ENCODE measurements around the gene CMC4.

GRCh38 chrX:155035688-155036087 lies 35.2 kb downstream of the CMC4 start:
- TF ChIP-seq CTCF (conservative IDR thresholded peaks at IDR 0.05; ENCODE audit: low read length) (no peak), EZH2phosphoT487 (IDR thresholded peaks at IDR 0.05; ENCODE audit: borderline replicate concordance, low read depth, low read length) (no peak)

All from OCI-LY7 (cell line).